HEK293T (cell line): ENCODE results near the gene CACUL1.
"Not testable (repeated sequence)": the region's sequence is repeated elsewhere in the genome, so short reads cannot be mapped to it uniquely, and the experiment has no call there.

Source experiments
- CTCF ChIA-PET: fragments of 350-600 bp; formaldehyde crosslinking; extraction: SDS; loops from one replicate; lab custom pipeline; 2021; ENCODE audit warnings: antibody characterized with exemption, inconsistent platforms; lab: Yijun Ruan, JAX
- POLR2A ChIA-PET: fragments of 350-600 bp; formaldehyde crosslinking; extraction: SDS; loops from one replicate; lab custom pipeline; 2020; ENCODE audit warnings: antibody characterized with exemption, inconsistent platforms; lab: Yijun Ruan, JAX
- DNase-seq: peaks from one replicate; pipeline ENCODE4 v3.0.0; 2012; ENCODE audit warnings: mixed read lengths; ENCODE audit errors: extremely low spot score
- ARNT ChIP-seq: fragments of 450-650 bp; IDR thresholded peaks from 2 replicates; pipeline ENCODE4 v1.6.1; 2017; ENCODE audit warnings: mild to moderate bottlenecking
- BHLHE40 ChIP-seq: fragments of 450-650 bp; IDR thresholded peaks from 2 replicates; pipeline ENCODE4 v1.6.1; 2016; ENCODE audit warnings: mild to moderate bottlenecking, moderate library complexity, borderline replicate concordance
- CTBP1 ChIP-seq: fragments of 450-650 bp; IDR thresholded peaks from 2 replicates; pipeline ENCODE4 v1.6.1; 2016; ENCODE audit warnings: borderline replicate concordance
- ELF4 ChIP-seq: fragments of 450-650 bp; IDR thresholded peaks from 2 replicates; pipeline ENCODE4 v1.6.1; 2017; ENCODE audit warnings: antibody characterized with exemption
- FOXA1 ChIP-seq: fragments of 450-650 bp; IDR thresholded peaks from 2 replicates; pipeline ENCODE4 v1.6.1; 2016; ENCODE audit warnings: mild to moderate bottlenecking
- FOXK2 ChIP-seq: fragments of 450-650 bp; IDR thresholded peaks from 2 replicates; pipeline ENCODE4 v1.6.1; 2016; ENCODE audit warnings: mild to moderate bottlenecking
- FOXM1 ChIP-seq: fragments of 450-650 bp; IDR thresholded peaks from 2 replicates; pipeline ENCODE4 v1.6.1; 2017; ENCODE audit warnings: mild to moderate bottlenecking, borderline replicate concordance
- HDGF ChIP-seq: fragments of 450-650 bp; IDR thresholded peaks from 2 replicates; pipeline ENCODE4 v1.6.1; 2017; ENCODE audit warnings: antibody characterized with exemption, borderline replicate concordance
- L3MBTL2 ChIP-seq: fragments of 450-650 bp; conservative IDR thresholded peaks from 2 replicates; pipeline ENCODE4 v1.6.1; 2016; ENCODE audit warnings: mild to moderate bottlenecking
- LEF1 ChIP-seq: fragments of 450-650 bp; IDR thresholded peaks from 2 replicates; pipeline ENCODE4 v1.6.1; 2017; ENCODE audit warnings: mild to moderate bottlenecking, borderline replicate concordance
- NFRKB ChIP-seq: fragments of 450-650 bp; IDR thresholded peaks from 2 replicates; pipeline ENCODE4 v1.6.1; 2016; ENCODE audit warnings: mild to moderate bottlenecking, moderate library complexity
- PKNOX1 ChIP-seq: fragments of 450-650 bp; IDR thresholded peaks from 2 replicates; pipeline ENCODE4 v1.6.1; 2016
- SP1 ChIP-seq: fragments of 450-650 bp; IDR thresholded peaks from 2 replicates; pipeline ENCODE4 v1.6.1; 2017
- SUZ12 ChIP-seq: fragments of 450-650 bp; IDR thresholded peaks from 2 replicates; pipeline ENCODE4 v1.6.1; 2016; ENCODE audit warnings: mild to moderate bottlenecking
- TARDBP ChIP-seq: fragments of 450-650 bp; IDR thresholded peaks from 2 replicates; pipeline ENCODE4 v1.6.1; 2016
- ZNF384 ChIP-seq: fragments of 450-650 bp; IDR thresholded peaks from 2 replicates; pipeline ENCODE4 v1.6.1; 2016

The CACUL1 gene

DNA sequence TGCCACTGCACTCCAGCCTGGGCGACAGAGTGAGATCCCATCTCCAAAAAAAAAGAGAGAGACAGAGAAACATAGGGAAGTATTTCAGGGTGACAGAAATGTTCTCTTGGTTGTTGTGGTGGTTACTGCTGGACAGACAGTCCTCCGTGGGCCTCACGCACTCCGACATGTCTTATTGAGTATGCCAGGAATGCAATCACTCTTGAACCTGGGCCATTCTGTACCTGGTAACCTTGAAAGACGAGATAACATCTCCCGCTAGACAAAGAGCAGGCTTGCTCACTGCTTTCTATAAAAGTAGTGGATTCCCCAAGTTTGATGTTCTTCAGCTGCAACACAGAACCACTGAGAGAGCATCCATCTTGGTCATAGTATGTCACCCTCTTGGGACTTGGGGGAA lies 6.7 kb downstream of the CACUL1 start:
- ChIA-PET POLR2A (no interaction called here), CTCF (no interaction called here)

GRCh38 chr10:118746246-118746645 lies 8.5 kb downstream of the CACUL1 start:
- TF ChIP-seq ELF4 (no peak), HDGF (no peak), TARDBP (no peak), FOXA1 (no peak), FOXK2 (no peak), SUZ12 (no peak), PKNOX1 (no peak), NFRKB (no peak), ARNT (no peak), CTBP1 (no peak), L3MBTL2 (no peak), SP1 (no peak), FOXM1 (no peak), ZNF384 (no peak)
- ChIA-PET CTCF (interaction anchor here (0.6 kb wide), 1 partner anchor 1266 kb away, joined by 5 read pairs; no protein-coding TSS in a partner anchor), POLR2A (no interaction called here)
- DNase-seq: no peak

More for the DNA sequence above, 6.7 kb downstream of the CACUL1 start:
- no peak for DNase-seq
- TF ChIP-seq TARDBP (no peak), L3MBTL2 (no peak), FOXM1 (no peak), FOXA1 (no peak), BHLHE40 (no peak), SUZ12 (no peak), CTBP1 (no peak), HDGF (no peak), ARNT (no peak), ZNF384 (no peak), LEF1 (no peak), FOXK2 (no peak)

DNA sequence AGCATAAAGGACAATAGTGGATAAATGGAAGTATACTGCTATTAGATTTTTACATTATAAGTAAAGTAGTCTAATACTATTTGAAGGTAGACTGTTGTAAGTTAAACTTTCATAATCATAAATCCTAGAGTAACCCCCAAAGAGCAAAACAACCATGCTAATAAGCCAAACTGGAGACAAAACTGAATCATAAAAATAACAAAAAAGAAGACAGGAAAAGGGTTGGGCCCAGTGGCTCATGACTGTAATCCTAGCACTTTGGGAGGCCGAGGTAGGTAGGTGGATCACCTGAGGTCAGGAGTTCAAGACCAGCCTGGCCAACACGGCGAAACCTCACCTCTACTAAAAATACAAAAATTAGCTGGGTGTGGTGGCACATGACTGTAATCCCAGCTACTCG lies 9.7 kb downstream of the CACUL1 start:
- no peak for DNase-seq
- POLR2A ChIA-PET: no interaction called here
- CTCF ChIA-PET: no interaction called here
- no peak for TF ChIP-seq FOXA1
- TF ChIP-seq NFRKB: no peak
- no peak for TF ChIP-seq PKNOX1
- no peak for TF ChIP-seq BHLHE40
- TF ChIP-seq TARDBP: no peak
- no peak for TF ChIP-seq LEF1

GRCh38 chr10:118744346-118744918 lies 10.3 kb downstream of the CACUL1 start:
- CTCF ChIA-PET, POLR2A ChIA-PET, DNase-seq: not testable (repeated sequence)

DNA sequence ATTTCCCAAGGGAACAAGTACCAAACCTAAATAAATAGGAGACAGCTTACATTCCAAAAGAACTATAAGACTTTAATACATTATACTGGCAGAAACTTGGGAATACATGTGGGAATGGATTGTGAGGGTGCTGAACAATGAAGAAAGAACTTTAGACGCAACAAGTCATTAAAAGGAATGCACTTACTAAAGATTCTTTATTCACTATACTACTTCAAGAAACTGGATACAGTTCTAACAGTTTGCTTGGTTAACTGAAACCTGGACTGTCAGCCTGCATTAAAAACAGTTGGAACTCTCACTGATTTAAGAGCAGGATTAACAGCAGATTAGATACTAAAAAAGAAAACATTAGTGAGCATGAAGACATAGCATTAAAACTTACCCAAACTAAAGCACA lies 12.0 kb downstream of the CACUL1 start:
- ChIA-PET POLR2A (interaction anchor here (8.0 kb wide), 1 partner anchor 11 kb away, joined by 42 read pairs; the partner anchor contains the start of gene CACUL1), CTCF (interaction anchor here (0.6 kb wide), 1 partner anchor 31 kb away, joined by 5 read pairs; no protein-coding TSS in a partner anchor)
- DNase-seq: no peak
- peak; percentile 24; the same call in 1 of the 2 replicates for TF ChIP-seq CTBP1
- no peak for TF ChIP-seq TARDBP
- TF ChIP-seq ARNT: no peak; the same call in 1 of the 2 replicates
- peak; percentile 95 for TF ChIP-seq PKNOX1
- peak; percentile 49; the same call in 1 of the 2 replicates for TF ChIP-seq ZNF384
- TF ChIP-seq SP1: no peak
- no peak for TF ChIP-seq HDGF

- POLR2A ChIA-PET: interaction anchor here (8.0 kb wide), 1 partner anchor 12 kb away, joined by 42 read pairs; the partner anchor contains the start of gene CACUL1
- DNase-seq: no peak
- no peak for TF ChIP-seq SP1
- TF ChIP-seq ARNT: no peak
- no peak for TF ChIP-seq HDGF
- TF ChIP-seq BHLHE40: no peak
- no peak for TF ChIP-seq SUZ12
- no peak for TF ChIP-seq LEF1
- CTCF ChIA-PET: interaction anchor here (0.6 kb wide), 1 partner anchor 30 kb away, joined by 5 read pairs; no protein-coding TSS in a partner anchor
Observed at GRCh38 chr10:118742032-118742431, 12.7 kb downstream of the CACUL1 start.

GRCh38 chr10:118738406-118738805 lies 16.4 kb downstream of the CACUL1 start:
- DNase-seq: no peak
- ChIA-PET POLR2A (interaction anchor here (8.0 kb wide), 1 partner anchor 15 kb away, joined by 42 read pairs; the partner anchor contains the start of gene CACUL1), CTCF (interaction anchor here (1.0 to 1.9 kb wide), 2 partner anchors 16 to 19 kb away, joined by 7 read pairs; partner anchors contain the start of gene CACUL1)
- TF ChIP-seq L3MBTL2: no peak
- no peak for TF ChIP-seq FOXM1
- no peak for TF ChIP-seq TARDBP
- TF ChIP-seq NFRKB: no peak
- no peak for TF ChIP-seq ARNT
- no peak for TF ChIP-seq ELF4
